ENCODE measurements around the gene VANGL1.

Gene VANGL1

GRCh38 chr1:115643666-115644065 lies 1.9 kb downstream of the VANGL1 start:
- DNase-seq (ENCODE audit: low read depth): no peak

DNA sequence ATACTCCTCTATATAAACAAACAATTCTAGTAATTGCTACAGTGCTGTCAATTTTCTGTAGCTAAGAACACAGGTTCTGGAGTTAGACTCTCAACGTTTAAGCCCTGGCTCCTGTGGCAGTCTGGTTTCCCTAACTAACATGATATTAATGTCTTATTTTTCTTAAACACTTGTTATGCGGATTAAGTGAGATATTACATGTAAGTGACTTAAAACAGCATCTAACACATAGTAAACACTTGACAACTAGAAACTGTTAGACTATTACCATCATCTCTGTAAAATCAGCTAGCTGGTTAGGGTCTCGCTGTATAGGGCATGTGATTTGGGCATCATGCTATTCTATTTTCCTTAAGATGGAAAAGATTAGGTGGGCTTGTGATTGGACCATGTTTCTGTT lies 2.3 kb downstream of the VANGL1 start:
- no peak for DNase-seq (ENCODE audit: low read depth)

- DNase-seq (ENCODE audit: low read depth): no peak
Observed at GRCh38 chr1:115647047-115647446, 5.3 kb downstream of the VANGL1 start.

DNA sequence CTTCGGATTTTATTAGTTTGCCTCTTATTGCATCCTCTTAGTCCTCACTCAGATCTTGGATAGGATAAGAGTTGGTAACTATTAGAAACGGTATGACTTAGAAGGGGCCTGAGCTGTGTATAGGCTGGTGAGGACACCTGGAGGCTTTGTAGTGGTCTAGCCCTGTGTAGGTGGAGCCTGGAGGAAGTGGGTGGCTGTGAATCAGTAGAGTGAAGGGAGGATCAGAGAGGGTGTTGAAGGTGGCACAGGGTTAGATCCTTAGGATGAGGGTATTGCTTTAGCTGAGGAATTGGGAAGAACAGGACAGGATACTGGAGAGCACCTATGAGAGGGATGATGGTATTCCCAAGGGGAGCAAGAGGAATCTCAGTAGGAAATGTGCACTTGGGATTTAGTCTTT lies 5.7 kb downstream of the VANGL1 start:
- no peak for DNase-seq (ENCODE audit: low read depth)

DNA sequence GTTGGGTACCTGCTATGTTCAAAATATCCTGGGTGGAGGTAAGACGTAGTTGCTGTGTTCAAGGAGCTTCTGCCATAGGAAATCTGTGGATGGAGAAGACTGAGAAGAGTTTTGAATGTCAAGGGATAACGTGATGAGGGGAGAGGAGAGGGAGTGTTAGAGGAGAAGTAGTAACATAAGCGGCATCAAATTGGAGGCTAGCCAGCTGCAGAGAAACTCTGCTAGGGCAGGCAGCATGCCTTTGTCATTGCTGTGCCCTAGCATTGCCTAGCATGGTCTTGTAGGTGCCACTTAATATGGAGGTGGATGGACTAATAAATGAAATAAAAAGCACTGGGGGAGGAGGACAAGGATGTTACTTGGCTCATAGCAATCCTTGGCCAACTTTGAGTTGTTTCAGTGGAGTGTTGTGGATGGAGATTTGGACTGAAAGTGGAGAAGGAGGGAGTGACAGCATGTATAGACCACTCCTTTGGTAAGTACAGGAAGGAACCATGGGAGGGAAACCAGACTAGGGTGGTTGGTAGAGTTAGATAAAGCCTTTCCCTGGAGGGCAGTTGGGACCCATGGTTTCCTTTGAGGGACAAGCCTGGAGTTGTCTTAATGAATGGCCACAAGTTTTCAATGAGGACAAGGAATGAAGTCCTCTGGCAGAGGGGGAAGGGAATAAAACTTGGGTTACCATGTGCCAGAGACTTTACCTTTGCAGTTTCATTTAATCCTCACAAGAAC lies 6.3 kb downstream of the VANGL1 start:
- no peak for DNase-seq (ENCODE audit: low read depth)

DNA sequence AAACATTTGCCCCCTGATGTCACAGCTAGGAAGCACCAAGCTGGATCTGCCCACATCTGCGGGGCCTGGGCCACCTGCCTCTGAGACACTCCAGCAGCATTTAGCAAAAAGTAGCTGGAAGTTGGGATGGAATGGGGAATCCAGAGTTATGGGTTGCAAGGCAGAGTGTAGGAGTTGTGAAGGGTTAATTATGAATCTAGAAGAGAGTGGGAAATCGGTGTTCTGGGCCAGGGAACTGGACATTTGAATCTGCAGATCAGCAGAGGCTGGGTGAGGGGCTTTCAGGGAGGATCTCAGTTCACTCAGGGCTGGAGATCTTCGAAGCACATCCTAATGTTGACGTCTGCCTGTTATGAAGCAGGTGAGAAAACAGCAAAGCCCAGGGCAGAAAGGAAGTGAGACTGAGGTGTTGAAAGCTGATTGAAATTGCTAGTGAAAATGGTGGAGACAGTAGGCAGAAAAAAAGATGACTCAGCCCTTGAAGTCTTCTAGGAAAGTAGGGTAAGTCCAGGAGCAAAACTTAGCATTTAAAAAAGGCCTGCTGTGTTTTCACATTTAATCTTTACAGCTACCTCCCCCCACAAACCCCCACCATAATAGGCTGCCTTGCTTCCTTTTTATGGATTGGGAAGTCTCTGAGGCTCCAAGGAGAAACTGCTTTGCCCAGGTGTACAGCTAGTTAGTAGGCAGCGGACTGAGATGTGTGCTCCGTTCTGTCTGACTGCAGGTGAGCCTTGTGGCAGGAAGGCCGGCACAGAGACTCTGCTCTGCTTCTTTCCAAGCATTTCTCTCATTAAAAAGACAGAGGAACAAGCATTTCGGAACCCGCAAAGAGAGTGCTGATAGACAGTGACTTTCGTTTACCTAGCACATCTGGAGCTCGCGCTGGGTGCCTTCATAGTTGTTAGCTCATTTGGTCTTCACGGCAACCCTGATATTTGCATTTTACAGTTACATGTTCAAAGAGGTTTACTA lies 7.2 kb downstream of the VANGL1 start:
- no peak for DNase-seq (ENCODE audit: low read depth)

DNA sequence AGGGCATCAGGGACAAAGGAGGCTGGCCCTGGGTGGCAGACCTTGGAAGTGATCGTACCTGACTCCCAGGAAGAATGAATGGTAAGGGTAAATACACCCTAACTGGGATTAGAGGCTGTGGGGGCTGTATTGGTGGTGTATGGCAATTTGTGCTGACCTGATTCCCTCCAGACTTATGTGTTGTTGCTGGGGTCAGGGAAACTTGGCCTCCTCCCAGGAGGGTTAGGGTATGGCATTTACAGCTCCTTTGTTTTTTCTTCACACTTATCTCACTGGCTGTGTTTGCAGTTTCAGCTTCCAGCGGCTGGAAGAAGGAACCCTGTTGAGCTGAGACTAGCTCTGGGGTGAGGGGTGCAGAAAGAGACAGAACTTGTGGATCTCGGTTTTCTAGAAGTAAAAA lies 8.2 kb downstream of the VANGL1 start:
- no peak for DNase-seq (ENCODE audit: low read depth)

- DNase-seq (ENCODE audit: low read depth): no peak
Observed at GRCh38 chr1:115650961-115651360, 9.2 kb downstream of the VANGL1 start.

GRCh38 chr1:115651391-115651790 lies 9.6 kb downstream of the VANGL1 start:
- DNase-seq (ENCODE audit: low read depth): no peak

- DNase-seq (ENCODE audit: low read depth): no peak
Observed at GRCh38 chr1:115652236-115652788, 10.5 kb downstream of the VANGL1 start.

GRCh38 chr1:115654125-115654524 lies 12.4 kb downstream of the VANGL1 start:
- DNase-seq (ENCODE audit: low read depth): no peak

DNA sequence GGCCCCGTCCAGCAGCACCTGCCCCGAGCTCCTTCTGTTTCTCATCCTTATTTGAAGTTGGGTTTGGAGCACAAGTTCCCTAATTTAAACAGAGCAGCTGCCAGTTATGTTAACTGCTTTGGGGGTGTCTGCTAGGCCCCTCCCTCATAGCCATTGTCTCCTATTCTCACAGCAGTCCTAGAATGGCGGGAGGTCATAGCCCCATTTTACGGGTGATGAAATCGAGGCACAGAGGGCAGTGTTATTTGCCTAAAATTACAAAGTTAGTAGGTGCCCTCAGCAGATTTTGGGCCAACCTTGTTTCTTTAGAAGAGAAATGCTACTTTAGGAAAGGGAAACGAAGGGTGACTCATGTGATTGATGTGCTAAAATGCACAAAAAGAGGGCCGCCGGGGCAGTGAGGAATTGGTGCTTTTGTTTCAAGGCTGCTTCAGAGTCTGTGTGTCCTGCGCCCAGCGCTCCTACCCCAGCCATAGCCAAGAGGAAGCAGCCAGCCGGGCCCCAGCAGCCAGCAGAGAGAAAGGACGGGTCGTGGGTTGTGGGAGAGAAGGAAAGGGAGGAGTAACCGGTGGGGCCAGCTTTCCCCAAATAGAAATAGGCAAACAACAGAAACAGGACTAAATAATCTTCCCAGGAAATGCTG lies 13.0 kb downstream of the VANGL1 start:
- DNase-seq (ENCODE audit: low read depth): no peak

GRCh38 chr1:115655306-115655663 lies 13.5 kb downstream of the VANGL1 start:
- DNase-seq (ENCODE audit: low read depth): no peak

DNA sequence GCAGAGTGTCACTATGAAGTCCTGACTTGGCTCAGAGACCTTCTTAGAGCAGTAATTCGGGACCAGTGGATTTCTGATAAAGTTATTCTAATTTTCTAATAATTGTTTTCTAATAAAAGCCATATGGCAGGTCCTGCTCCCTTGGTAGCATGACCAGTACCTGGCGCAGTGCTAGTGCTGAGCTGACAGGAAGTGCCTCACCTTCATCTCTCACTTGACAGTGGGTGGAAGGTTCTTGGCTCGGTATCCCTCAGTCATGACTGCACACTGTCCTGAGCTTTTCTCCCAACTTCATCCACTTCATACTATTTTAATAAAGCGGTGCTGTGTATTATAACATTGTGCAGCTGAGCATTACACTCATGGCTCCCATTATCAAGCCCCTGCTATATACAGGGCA lies 14.1 kb downstream of the VANGL1 start:
- DNase-seq (ENCODE audit: low read depth): no peak

- no peak for DNase-seq (ENCODE audit: low read depth)
Observed at GRCh38 chr1:115656461-115657077, 14.8 kb downstream of the VANGL1 start.

- no peak for DNase-seq (ENCODE audit: low read depth)
Observed at GRCh38 chr1:115658646-115659045, 16.9 kb downstream of the VANGL1 start.

GRCh38 chr1:115660151-115660550 lies 18.4 kb downstream of the VANGL1 start:
- DNase-seq (ENCODE audit: low read depth): no peak

DNA sequence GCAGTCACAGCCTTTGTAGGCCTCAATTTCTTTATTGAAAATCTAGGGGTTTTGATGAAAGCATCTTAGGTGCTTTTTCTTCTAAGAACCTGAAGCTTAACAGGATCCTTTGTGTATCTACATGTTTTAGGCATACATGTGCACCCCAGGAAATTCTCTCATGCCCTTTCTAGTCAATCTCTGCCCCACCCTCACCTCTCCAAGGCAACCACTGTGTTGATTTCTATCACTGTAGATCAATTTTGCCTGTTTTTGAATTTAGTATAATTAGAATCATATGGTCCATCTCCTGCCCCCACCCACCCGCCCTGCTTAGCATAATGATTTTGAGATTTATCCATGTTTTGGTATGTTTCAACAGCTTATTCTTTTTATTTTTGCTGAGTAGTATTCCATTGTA lies 19.4 kb downstream of the VANGL1 start:
- DNase-seq (ENCODE audit: low read depth): no peak

GRCh38 chr1:115665319-115666096 lies 23.7 kb downstream of the VANGL1 start:
- no peak for DNase-seq (ENCODE audit: low read depth)

DNA sequence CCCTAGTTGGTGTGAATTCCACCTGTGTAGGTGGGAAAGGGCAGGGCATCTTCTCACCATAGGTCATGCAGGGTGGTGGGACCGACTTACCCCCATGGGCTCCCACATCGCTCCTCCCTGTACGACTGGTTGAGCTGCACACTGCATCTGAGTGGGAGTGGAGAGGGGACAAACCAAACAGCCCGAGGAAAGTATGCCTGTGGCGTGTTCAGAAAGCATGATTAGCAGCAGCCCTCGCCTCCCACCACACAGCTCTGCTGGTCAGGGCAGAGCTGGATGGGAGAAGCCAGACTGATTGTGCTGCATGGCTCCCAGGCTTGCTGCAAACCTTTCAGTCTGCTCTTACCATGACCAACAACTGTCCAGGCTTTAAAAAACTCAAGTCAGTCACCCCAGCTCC lies 24.4 kb downstream of the VANGL1 start:
- no peak for DNase-seq (ENCODE audit: low read depth)

- DNase-seq (ENCODE audit: low read depth): no peak
Observed at GRCh38 chr1:115666702-115667101, 24.9 kb downstream of the VANGL1 start.
